ENCODE results near the gene MARCHF10.
"Not testable (repeated sequence)": the region's sequence is repeated elsewhere in the genome, so short reads cannot be mapped to it uniquely, and the experiment has no call there.

MARCHF10 gene

GRCh38 chr17:62790564-62790986 is 17.5 kb downstream of the MARCHF10 start:
- peak; percentile 24 for DNase-seq (ENCODE audit: extremely low read depth, low read depth)
- no peak for TF ChIP-seq CTCF (IDR thresholded peaks at IDR 0.05; ENCODE audit: low read depth, low read length, missing control alignments)
- no peak overlapping the region; the same call in 1 of the 2 replicates for H3K4me3 ChIP-seq (replicated peaks; ENCODE audit: low read depth, low read length)

GRCh38 chr17:62787366-62787765 is 20.7 kb downstream of the MARCHF10 start:
- TF ChIP-seq CTCF (IDR thresholded peaks at IDR 0.05; ENCODE audit: low read depth, low read length, missing control alignments): no peak
- no peak for DNase-seq (ENCODE audit: extremely low read depth, low read depth)
- no peak overlapping the region for H3K4me3 ChIP-seq (replicated peaks; ENCODE audit: low read depth, low read length)

- no peak for TF ChIP-seq CTCF (IDR thresholded peaks at IDR 0.05; ENCODE audit: low read depth, low read length, missing control alignments)
- H3K4me3 ChIP-seq (replicated peaks; ENCODE audit: low read depth, low read length): no peak overlapping the region
These were observed 21.5 kb downstream of the MARCHF10 start for GRCh38 chr17:62786646-62787045.

DNA sequence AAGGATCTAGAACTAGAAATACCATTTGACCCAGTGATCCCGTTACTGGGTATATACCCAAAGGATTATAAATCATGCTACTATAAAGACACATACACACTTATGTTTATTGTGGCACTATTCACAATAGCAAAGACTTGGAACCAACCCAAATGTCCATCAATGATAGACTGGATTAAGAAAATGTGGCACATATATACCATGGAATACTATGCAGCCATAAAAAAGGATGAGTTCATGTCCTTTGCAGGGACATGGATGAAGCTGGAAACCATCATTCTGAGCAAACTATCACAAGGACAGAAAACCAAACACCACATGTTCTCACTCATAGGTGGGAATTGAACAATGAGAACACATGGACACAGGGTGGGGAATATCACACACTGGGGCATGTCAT is 22.1 kb downstream of the MARCHF10 start:
- not testable (repeated sequence) for DNase-seq (ENCODE audit: extremely low read depth, low read depth); H3K4me3 ChIP-seq (replicated peaks; ENCODE audit: low read depth, low read length)

More at GRCh38 chr17:62786646-62787045, 21.5 kb downstream of the MARCHF10 start:
- no peak for DNase-seq (ENCODE audit: extremely low read depth, low read depth)

DNA sequence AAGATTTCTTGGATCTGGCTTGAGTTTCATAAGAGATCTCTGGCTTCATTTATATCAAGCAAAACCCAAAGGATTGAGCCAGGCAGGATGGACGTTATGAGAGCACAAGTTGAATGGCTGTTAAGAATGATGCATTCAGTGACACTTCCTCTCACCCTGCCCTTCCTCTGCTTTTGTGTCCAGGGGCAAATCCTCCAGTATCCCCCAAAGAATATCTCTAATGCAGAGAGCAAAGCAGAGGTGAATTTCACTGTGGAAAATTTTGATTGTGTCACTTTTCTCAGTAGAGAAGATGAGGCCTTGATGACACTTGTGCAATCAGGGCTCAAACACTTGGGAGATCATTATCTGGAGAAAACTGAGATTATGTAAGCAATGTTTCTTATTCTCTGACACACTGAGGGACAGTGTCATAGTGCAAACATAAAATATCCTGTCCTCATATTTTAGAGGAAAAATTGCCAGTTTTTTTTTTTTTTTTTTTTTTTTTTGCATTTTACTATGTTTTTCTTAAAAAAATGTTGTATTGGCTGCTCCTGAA is 25.3 kb downstream of the MARCHF10 start:
- no peak overlapping the region for H3K4me3 ChIP-seq (replicated peaks; ENCODE audit: low read depth, low read length)
- TF ChIP-seq CTCF (IDR thresholded peaks at IDR 0.05; ENCODE audit: low read depth, low read length, missing control alignments): no peak
- DNase-seq (ENCODE audit: extremely low read depth, low read depth): no peak

DNA sequence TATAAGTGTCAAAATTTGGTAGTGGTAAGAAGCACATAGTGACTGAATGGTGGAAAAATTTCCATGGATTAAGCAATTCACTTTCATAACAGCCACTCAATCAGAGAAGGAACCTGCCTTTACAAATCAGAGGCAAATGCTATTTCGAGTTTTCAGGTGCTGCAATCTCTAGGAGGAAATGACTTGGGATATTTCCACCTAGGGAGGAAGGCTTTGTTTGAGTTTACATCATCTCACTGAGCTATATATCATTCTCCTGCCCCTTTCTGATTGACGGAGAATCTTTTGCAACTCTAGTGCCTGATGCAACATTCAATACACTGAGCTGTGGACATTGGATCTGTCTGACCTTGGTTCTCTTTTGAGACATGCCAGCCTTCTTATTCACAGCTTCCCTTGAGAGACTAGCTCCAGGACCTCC is 26.3 kb downstream of the MARCHF10 start:
- TF ChIP-seq CTCF (IDR thresholded peaks at IDR 0.05; ENCODE audit: low read depth, low read length, missing control alignments): no peak
- no peak for DNase-seq (ENCODE audit: extremely low read depth, low read depth)
- H3K4me3 ChIP-seq (replicated peaks; ENCODE audit: low read depth, low read length): no peak overlapping the region

- DNase-seq (ENCODE audit: extremely low read depth, low read depth): no peak
- TF ChIP-seq CTCF (IDR thresholded peaks at IDR 0.05; ENCODE audit: low read depth, low read length, missing control alignments): no peak
- no peak overlapping the region for H3K4me3 ChIP-seq (replicated peaks; ENCODE audit: low read depth, low read length)
These were observed 26.8 kb downstream of the MARCHF10 start for GRCh38 chr17:62781356-62781755.

Measured in HFF-Myc (cell line).